ENCODE measurements around the gene KCTD17. TPM values are rescaled to one million over a fixed set of nuclear protein-coding genes. Genes with fewer than 3 reads are reported as not detected.

KCTD17 gene
- total RNA-seq, 4 donors from 2014 or later = 17.9 to 35.8 (median 28.7) TPM

GRCh38 chr22:37009490-37009889 lies 42.1 kb upstream of the KCTD17 start:
- intact Hi-C loops (cut with DNase I) = no loop called here
- no peak overlapping the region for H3K27ac ChIP-seq (replicated peaks in 1 of 4)
- H3K36me3 ChIP-seq = peaks cover 0 to 9% (median 0%) of the 10 kb centered on the region in 4 donors
- no peak for DNase-seq (ENCODE audit: extremely low spot score)
- 86% methylated on average over 2 of the region's 2 CpGs for WGBS
- TF ChIP-seq EP300 (IDR thresholded peaks at IDR 0.05) (no peak), POLR2AphosphoS5 (IDR thresholded peaks at IDR 0.05) (no peak), POLR2A (IDR thresholded peaks at IDR 0.05; ENCODE audit: low read depth) (no peak), CTCF (IDR thresholded peaks at IDR 0.05) (no peak)
- no peaks in the 10 kb centered on the region for H3K9me3 ChIP-seq
- no peak overlapping the region for H3K4me3 ChIP-seq
- no peaks in the 10 kb centered on the region for H3K27me3 ChIP-seq
- peaks cover 10 to 41% (median 16%) of the 10 kb centered on the region in 4 donors for H3K4me1 ChIP-seq

GRCh38 chr22:37010174-37010573 lies 41.4 kb upstream of the KCTD17 start:
- no peaks in the 10 kb centered on the region for H3K27me3 ChIP-seq
- no peaks in the 10 kb centered on the region for H3K9me3 ChIP-seq
- H3K4me1 ChIP-seq = peaks cover 17 to 43% (median 23%) of the 10 kb centered on the region in 4 donors
- 92% methylated on average over 4 of the region's 4 CpGs for WGBS
- H3K36me3 ChIP-seq = peaks cover 0 to 9% (median 0%) of the 10 kb centered on the region in 4 donors
- intact Hi-C loops (cut with DNase I) = no loop called here
- no peak for DNase-seq (ENCODE audit: extremely low spot score)
- H3K27ac ChIP-seq (replicated peaks in 1 of 4) = no peak overlapping the region
- no peak for TF ChIP-seq POLR2AphosphoS5 (IDR thresholded peaks at IDR 0.05)
- no peak for TF ChIP-seq CTCF (IDR thresholded peaks at IDR 0.05)
- TF ChIP-seq EP300 (IDR thresholded peaks at IDR 0.05) = no peak
- no peak for TF ChIP-seq POLR2A (IDR thresholded peaks at IDR 0.05; ENCODE audit: low read depth)
- H3K4me3 ChIP-seq = no peak overlapping the region

- intact Hi-C loops (cut with DNase I) = no loop called here
- peaks cover 22 to 48% (median 30%) of the 10 kb centered on the region in 4 donors for H3K4me1 ChIP-seq
- no peak overlapping the region for H3K27ac ChIP-seq (replicated peaks in 1 of 4)
- H3K27me3 ChIP-seq = no peaks in the 10 kb centered on the region
- 93% methylated on average over 5 of the region's 20 CpGs for WGBS
- TF ChIP-seq POLR2AphosphoS5 (IDR thresholded peaks at IDR 0.05) = no peak
- TF ChIP-seq CTCF (IDR thresholded peaks at IDR 0.05) = no peak
- no peak for TF ChIP-seq POLR2A (IDR thresholded peaks at IDR 0.05; ENCODE audit: low read depth)
- no peak for TF ChIP-seq EP300 (IDR thresholded peaks at IDR 0.05)
- no peak overlapping the region for H3K4me3 ChIP-seq
- H3K9me3 ChIP-seq = no peaks in the 10 kb centered on the region
- DNase-seq (ENCODE audit: extremely low spot score) = no peak
- H3K36me3 ChIP-seq = peaks cover 0 to 9% (median 0%) of the 10 kb centered on the region in 4 donors
Observed at GRCh38 chr22:37010976-37011375, 40.6 kb upstream of the KCTD17 start.

GRCh38 chr22:37011472-37011871 lies 40.1 kb upstream of the KCTD17 start:
- 90% methylated on average over 3 of the region's 3 CpGs for WGBS
- no peaks in the 10 kb centered on the region for H3K27me3 ChIP-seq
- peaks cover 0 to 10% (median 1%) of the 10 kb centered on the region in 4 donors for H3K36me3 ChIP-seq
- no peak for DNase-seq (ENCODE audit: extremely low spot score)
- no peak for TF ChIP-seq EP300 (IDR thresholded peaks at IDR 0.05)
- no peak for TF ChIP-seq POLR2AphosphoS5 (IDR thresholded peaks at IDR 0.05)
- TF ChIP-seq POLR2A (IDR thresholded peaks at IDR 0.05; ENCODE audit: low read depth) = no peak
- TF ChIP-seq CTCF (IDR thresholded peaks at IDR 0.05) = no peak
- H3K27ac ChIP-seq (replicated peaks in 1 of 4) = no peak overlapping the region
- H3K4me1 ChIP-seq = peaks cover 26 to 53% (median 35%) of the 10 kb centered on the region in 4 donors
- intact Hi-C loops (cut with DNase I) = no loop called here
- no peak overlapping the region for H3K4me3 ChIP-seq
- H3K9me3 ChIP-seq = no peaks in the 10 kb centered on the region

Data from esophagus muscularis mucosa (tissue), 4 donors.